ENCODE measurements around the gene PCED1B.
"Not testable (repeated sequence)": the region's sequence is repeated elsewhere in the genome, so short reads cannot be mapped to it uniquely, and the experiment has no call there.

Gene PCED1B

GRCh38 chr12:47079468-47079980 lies at the start of gene PCED1B, which contains the start of gene AMIGO2:
TSS of gene PCED1B (plus strand) at chr12:47079621. CDS start at chr12:47235064, 155,443 bp downstream.
TSS of gene AMIGO2 (minus strand) at chr12:47079959. CDS start at chr12:47079002, 957 bp downstream.
- peak; percentile 55 for DNase-seq

- no peak for DNase-seq
Measured at GRCh38 chr12:47029903-47030302, 49.5 kb upstream of the PCED1B start.

- DNase-seq, result peak; percentile 62
Measured at GRCh38 chr12:47032644-47033043, 46.8 kb upstream of the PCED1B start.

- no peak for DNase-seq
Measured at GRCh38 chr12:47033081-47033480, 46.3 kb upstream of the PCED1B start.

GRCh38 chr12:47033789-47034555 lies 45.4 kb upstream of the PCED1B start:
- DNase-seq, result no peak

GRCh38 chr12:47034661-47035060 lies 44.8 kb upstream of the PCED1B start:
- DNase-seq, result no peak

- no peak for DNase-seq
Measured at GRCh38 chr12:47035484-47035883, 43.9 kb upstream of the PCED1B start.

- DNase-seq, result no peak
Measured at GRCh38 chr12:47038270-47038748, 41.1 kb upstream of the PCED1B start.

- DNase-seq, result no peak
Measured at GRCh38 chr12:47039079-47039478, 40.3 kb upstream of the PCED1B start.

- DNase-seq, result no peak
Measured at GRCh38 chr12:47039756-47040155, 39.7 kb upstream of the PCED1B start.

- no peak for DNase-seq
Measured at GRCh38 chr12:47041327-47041726, 38.1 kb upstream of the PCED1B start.

- no peak for DNase-seq
Measured at GRCh38 chr12:47048541-47048940, 30.9 kb upstream of the PCED1B start.

GRCh38 chr12:47051291-47051690 lies 28.1 kb upstream of the PCED1B start:
- not testable (repeated sequence) for DNase-seq

- DNase-seq, result no peak
Measured at GRCh38 chr12:47052274-47052673, 27.1 kb upstream of the PCED1B start.

- no peak for DNase-seq
Measured at GRCh38 chr12:47053961-47054360, 25.5 kb upstream of the PCED1B start.

- no peak for DNase-seq
Measured at GRCh38 chr12:47054659-47055058, 24.8 kb upstream of the PCED1B start.

- DNase-seq, result not testable (repeated sequence)
Measured at GRCh38 chr12:47055856-47056255, 23.6 kb upstream of the PCED1B start.

- DNase-seq, result not testable (repeated sequence)
Measured at GRCh38 chr12:47056944-47057343, 22.5 kb upstream of the PCED1B start.

- DNase-seq, result not testable (repeated sequence)
Measured at GRCh38 chr12:47058640-47059039, 20.8 kb upstream of the PCED1B start.

- no peak for DNase-seq
Measured at GRCh38 chr12:47065546-47065945, 13.9 kb upstream of the PCED1B start.

GRCh38 chr12:47066278-47067025 lies 13.0 kb upstream of the PCED1B start:
- DNase-seq, result no peak

- no peak for DNase-seq
Measured at GRCh38 chr12:47067176-47067575, 12.2 kb upstream of the PCED1B start.

- no peak for DNase-seq
Measured at GRCh38 chr12:47067771-47068431, 11.5 kb upstream of the PCED1B start.

All from midbrain (tissue), 1 donor.